Testis (tissue), 2 donors: ENCODE data around the gene MTUS2.

Experiments
- POLR2A ChIP-seq: fragments of 450-650 bp; IDR thresholded peaks from one replicate; pipeline ENCODE4 v1.6.1; 2017; ENCODE audit warnings: antibody characterized with exemption, mild to moderate bottlenecking, moderate library complexity
- TF ChIP-seq, protein P1 (sequence below), 3 experiments: fragments of 450-650 bp in 2 of 3; fragments of 200-600 bp in 1 of 3; sonication (generic) in 1 of 3; IDR thresholded peaks; one replicate each; pipeline ENCODE4 v1.5.1; 2016 to 2019; ENCODE audit warnings: antibody characterized with exemption in 3 of 3, mild to moderate bottlenecking in 2 of 3, moderate library complexity in 1 of 3

DNA sequence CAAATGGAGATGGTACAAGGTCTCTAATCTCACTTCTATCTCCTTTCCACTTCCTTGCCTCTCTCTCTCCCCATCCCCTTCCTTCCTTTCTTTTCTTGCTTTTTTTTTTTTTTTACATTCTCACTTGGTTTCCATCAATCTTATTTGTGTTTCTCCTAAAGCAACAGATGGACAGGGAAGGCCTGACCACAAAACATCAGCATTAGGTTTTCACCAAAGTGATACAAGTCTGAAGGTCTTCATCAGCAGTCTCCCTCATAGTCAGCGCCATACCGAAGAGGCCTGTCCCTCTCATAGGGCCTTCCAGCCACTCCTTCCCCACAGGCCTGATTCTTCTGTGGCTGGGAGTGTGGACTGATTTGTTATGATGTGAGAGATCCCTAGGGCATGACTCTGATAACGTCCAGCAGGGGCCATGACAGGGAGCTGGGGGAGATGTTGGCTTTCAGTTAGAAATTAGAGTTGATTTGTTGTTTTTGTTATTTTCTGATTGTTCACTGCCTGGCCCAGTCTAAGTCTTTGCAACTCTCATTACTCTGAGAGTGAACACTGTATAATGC, 616.7 kb downstream of the MTUS2 start:
- TF ChIP-seq, protein P1, sequence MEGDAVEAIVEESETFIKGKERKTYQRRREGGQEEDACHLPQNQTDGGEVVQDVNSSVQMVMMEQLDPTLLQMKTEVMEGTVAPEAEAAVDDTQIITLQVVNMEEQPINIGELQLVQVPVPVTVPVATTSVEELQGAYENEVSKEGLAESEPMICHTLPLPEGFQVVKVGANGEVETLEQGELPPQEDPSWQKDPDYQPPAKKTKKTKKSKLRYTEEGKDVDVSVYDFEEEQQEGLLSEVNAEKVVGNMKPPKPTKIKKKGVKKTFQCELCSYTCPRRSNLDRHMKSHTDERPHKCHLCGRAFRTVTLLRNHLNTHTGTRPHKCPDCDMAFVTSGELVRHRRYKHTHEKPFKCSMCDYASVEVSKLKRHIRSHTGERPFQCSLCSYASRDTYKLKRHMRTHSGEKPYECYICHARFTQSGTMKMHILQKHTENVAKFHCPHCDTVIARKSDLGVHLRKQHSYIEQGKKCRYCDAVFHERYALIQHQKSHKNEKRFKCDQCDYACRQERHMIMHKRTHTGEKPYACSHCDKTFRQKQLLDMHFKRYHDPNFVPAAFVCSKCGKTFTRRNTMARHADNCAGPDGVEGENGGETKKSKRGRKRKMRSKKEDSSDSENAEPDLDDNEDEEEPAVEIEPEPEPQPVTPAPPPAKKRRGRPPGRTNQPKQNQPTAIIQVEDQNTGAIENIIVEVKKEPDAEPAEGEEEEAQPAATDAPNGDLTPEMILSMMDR (IDR thresholded peaks at IDR 0.05), result no peak
- TF ChIP-seq POLR2A, result no peak
